Parathyroid adenoma (tissue), 2 donors: ENCODE data around the gene STX18.

Experiments used
- H2AFZ ChIP-seq: fragments of 300-600 bp; sonication (generic); one replicate; pipeline ENCODE4 v1.7.0; 2017; ENCODE audit warnings: antibody characterized with exemption, mild to moderate bottlenecking
- H3K27ac ChIP-seq: fragments of 300-600 bp; sonication (generic); one replicate; pipeline ENCODE4 v1.7.0; 2017
- H3K27me3 ChIP-seq: fragments of 300-600 bp; sonication (generic); one replicate; pipeline ENCODE4 v1.7.0; 2017; ENCODE audit warnings: low read length; ENCODE audit not compliant: control insufficient read depth, insufficient read depth
- H3K36me3 ChIP-seq: fragments of 300-600 bp; sonication (generic); one replicate; pipeline ENCODE4 v1.7.0; 2017; ENCODE audit warnings: low read length; ENCODE audit not compliant: control insufficient read depth, insufficient read depth
- H3K4me1 ChIP-seq: fragments of 300-600 bp; sonication (generic); one replicate; pipeline ENCODE4 v1.7.0; 2017; ENCODE audit warnings: control low read depth
- H3K4me2 ChIP-seq: fragments of 300-600 bp; sonication (generic); one replicate; pipeline ENCODE4 v1.7.0; 2017; ENCODE audit warnings: low read length
- H3K4me3 ChIP-seq: fragments of 300-600 bp; sonication (generic); one replicate; pipeline ENCODE4 v1.7.0; 2017; ENCODE audit warnings: low read depth, low read length
- H3K79me2 ChIP-seq: fragments of 300-600 bp; sonication (generic); one replicate; pipeline ENCODE4 v1.7.0; 2017; ENCODE audit warnings: control low read depth
- H3K9ac ChIP-seq: fragments of 300-600 bp; sonication (generic); one replicate; pipeline ENCODE4 v1.7.0; 2017; ENCODE audit warnings: mild to moderate bottlenecking
- H3K9me3 ChIP-seq: fragments of 300-600 bp; sonication (generic); one replicate; pipeline ENCODE4 v1.7.0; 2017; ENCODE audit warnings: low read length; ENCODE audit not compliant: control insufficient read depth
- TF ChIP-seq, protein P1 (sequence below): fragments of 300-600 bp; sonication (generic); IDR thresholded peaks from one replicate; pipeline ENCODE4 v1.7.0; 2017; ENCODE audit warnings: antibody characterized with exemption, mild to moderate bottlenecking
- donor health status: primary hyperparathyroidism.

The STX18 gene

DNA sequence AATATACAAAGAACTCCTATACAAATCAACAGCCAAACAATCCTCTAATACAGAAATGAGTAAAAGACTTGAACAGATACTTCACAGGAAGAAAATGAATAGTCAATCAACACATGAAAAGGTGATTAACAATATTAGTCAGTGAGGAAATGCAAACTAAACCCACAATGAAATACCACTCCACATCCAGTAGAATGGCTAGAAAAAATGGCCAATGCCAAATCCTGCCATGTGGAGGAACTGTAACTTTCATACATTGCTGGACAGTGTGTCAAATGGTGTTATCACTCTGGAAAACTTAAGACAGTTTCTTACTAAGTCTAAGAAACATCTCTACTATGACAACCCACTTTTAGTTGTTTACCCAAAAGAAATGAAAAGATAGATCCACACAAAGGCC is 95.4 kb downstream of the STX18 start:
- Histone ChIP-seq H3K9me3 (no peaks in the 10 kb centered on the region), H3K9ac (no peak overlapping the region)

DNA sequence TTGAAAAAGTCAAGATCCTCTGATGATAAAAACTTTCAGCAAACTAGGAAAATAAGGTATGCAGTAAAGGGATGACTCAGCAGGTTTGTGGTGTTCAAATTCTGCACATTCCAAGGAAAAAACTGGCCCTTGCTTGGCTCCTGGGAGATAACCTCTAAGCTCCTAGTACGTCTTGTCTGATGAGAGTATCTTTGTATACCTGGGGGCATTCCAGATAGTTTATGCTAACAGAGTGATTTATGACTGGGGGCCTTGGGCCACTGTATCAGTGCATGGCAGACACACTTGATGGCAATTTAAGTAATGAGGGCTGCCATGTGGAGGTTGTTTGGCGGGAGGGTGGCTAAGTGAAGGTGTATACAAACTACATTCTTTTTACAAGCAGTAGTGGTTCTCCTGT is 98.0 kb downstream of the STX18 start:
- Histone ChIP-seq H3K4me3 (no peak overlapping the region), H3K36me3 (no peaks in the 10 kb centered on the region)
- TF ChIP-seq, protein P1, sequence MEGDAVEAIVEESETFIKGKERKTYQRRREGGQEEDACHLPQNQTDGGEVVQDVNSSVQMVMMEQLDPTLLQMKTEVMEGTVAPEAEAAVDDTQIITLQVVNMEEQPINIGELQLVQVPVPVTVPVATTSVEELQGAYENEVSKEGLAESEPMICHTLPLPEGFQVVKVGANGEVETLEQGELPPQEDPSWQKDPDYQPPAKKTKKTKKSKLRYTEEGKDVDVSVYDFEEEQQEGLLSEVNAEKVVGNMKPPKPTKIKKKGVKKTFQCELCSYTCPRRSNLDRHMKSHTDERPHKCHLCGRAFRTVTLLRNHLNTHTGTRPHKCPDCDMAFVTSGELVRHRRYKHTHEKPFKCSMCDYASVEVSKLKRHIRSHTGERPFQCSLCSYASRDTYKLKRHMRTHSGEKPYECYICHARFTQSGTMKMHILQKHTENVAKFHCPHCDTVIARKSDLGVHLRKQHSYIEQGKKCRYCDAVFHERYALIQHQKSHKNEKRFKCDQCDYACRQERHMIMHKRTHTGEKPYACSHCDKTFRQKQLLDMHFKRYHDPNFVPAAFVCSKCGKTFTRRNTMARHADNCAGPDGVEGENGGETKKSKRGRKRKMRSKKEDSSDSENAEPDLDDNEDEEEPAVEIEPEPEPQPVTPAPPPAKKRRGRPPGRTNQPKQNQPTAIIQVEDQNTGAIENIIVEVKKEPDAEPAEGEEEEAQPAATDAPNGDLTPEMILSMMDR, result no peak

More for the DNA sequence above, 95.4 kb downstream of the STX18 start:
- Histone ChIP-seq H3K36me3 (no peaks in the 10 kb centered on the region), H3K4me3 (no peak overlapping the region), H3K4me1 (no peaks in the 10 kb centered on the region), H3K27me3 (no peaks in the 10 kb centered on the region), H3K27ac (no peak overlapping the region), H2AFZ (no peak overlapping the region), H3K4me2 (no peak overlapping the region), H3K79me2 (no peaks in the 10 kb centered on the region)
- TF ChIP-seq, protein P1, result no peak

DNA sequence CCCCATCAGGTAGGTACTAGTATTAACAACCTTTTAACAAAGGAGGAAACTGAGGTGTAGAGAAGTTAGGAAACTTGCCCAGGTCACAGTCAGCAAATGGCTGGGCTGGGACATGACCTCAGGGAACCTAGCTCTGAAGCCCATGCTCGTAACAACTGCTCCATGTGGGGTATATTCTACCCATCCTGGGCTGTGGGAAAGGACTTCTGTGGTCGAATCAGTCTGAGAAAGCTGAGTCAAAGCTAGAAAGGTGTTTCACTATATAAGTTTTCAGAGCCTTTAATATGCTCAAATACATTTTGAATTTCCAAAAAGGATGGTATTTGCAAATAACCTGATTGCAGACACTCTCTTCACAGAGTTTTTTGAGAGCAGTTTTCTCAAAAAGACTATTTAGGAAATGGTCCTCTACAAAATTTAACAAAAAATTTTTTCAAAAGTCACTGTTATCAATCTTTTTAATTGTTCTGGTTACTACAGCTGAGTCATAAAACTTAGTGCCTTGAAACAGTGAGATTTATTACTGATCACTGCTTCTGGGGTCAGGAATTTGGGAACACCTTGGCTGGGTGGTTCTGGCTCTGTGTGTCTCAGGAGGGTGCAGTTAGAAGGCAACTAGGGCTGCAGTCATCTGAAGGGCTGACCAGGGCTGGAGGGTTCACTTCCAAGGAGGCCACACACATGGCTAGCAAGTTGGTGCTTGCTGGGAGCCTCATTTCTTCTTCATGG is 101.4 kb downstream of the STX18 start:
- TF ChIP-seq, protein P1, result no peak
- no peak overlapping the region for H3K4me2 ChIP-seq
- no peaks in the 10 kb centered on the region for H3K9me3 ChIP-seq
- H3K79me2 ChIP-seq, result no peaks in the 10 kb centered on the region
- H3K27ac ChIP-seq, result no peak overlapping the region
- no peak overlapping the region for H3K4me3 ChIP-seq
- H3K9ac ChIP-seq, result no peak overlapping the region
- no peaks in the 10 kb centered on the region for H3K27me3 ChIP-seq
- no peaks in the 10 kb centered on the region for H3K4me1 ChIP-seq
- no peaks in the 10 kb centered on the region for H3K36me3 ChIP-seq
- H2AFZ ChIP-seq, result no peak overlapping the region

More for the DNA sequence above, 98.0 kb downstream of the STX18 start:
- no peaks in the 10 kb centered on the region for H3K9me3 ChIP-seq
- H3K4me2 ChIP-seq, result no peak overlapping the region
- H3K4me1 ChIP-seq, result no peaks in the 10 kb centered on the region
- no peaks in the 10 kb centered on the region for H3K79me2 ChIP-seq
- no peak overlapping the region for H2AFZ ChIP-seq
- no peak overlapping the region for H3K27ac ChIP-seq
- no peak overlapping the region for H3K9ac ChIP-seq
- no peaks in the 10 kb centered on the region for H3K27me3 ChIP-seq

DNA sequence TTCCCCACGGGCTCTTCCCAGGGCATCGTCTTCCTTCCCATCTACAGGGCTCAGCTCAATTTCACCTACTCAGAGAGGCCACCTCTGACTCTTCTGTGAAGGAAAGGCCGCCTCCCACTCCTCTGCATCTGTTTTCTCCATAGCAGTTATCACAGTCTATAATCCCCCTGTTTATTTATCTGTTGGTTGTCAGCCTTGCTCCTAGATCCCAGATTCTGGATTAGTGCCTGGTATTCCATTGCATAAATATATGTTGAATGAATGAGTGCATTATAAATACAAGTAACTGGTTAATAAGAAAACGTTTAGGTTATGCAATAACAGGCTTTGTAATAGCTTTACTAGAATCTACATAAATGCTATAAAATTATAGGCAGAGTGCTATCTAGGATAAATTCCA is 102.1 kb downstream of the STX18 start:
- H3K27ac ChIP-seq, result no peak overlapping the region
- TF ChIP-seq, protein P1, result no peak
- no peaks in the 10 kb centered on the region for H3K4me1 ChIP-seq
- H3K4me2 ChIP-seq, result no peak overlapping the region
- no peak overlapping the region for H3K9ac ChIP-seq
- H3K9me3 ChIP-seq, result no peaks in the 10 kb centered on the region
- no peaks in the 10 kb centered on the region for H3K79me2 ChIP-seq
- H3K36me3 ChIP-seq, result no peaks in the 10 kb centered on the region
- H3K27me3 ChIP-seq, result no peaks in the 10 kb centered on the region
- no peak overlapping the region for H2AFZ ChIP-seq
- no peak overlapping the region for H3K4me3 ChIP-seq

DNA sequence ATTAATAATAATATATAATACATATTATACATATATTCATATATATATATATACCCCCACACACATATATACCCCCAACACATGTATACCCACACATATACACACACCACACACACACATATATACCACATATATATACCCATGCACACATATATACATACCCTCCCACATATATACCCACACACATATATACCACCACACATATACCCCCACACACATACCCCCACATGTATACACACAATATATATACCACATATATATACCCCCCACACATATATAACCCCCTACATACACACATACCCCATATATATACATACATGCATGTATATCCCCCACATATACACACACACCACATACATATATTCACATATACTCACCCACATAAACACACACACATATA is 103.0 kb downstream of the STX18 start:
- Histone ChIP-seq H3K9ac (no peak overlapping the region), H3K4me3 (no peak overlapping the region), H3K9me3 (no peaks in the 10 kb centered on the region), H3K4me1 (no peaks in the 10 kb centered on the region), H3K4me2 (no peak overlapping the region), H3K79me2 (no peaks in the 10 kb centered on the region), H2AFZ (no peak overlapping the region), H3K27ac (no peak overlapping the region), H3K27me3 (no peaks in the 10 kb centered on the region), H3K36me3 (no peaks in the 10 kb centered on the region)
- TF ChIP-seq, protein P1, result no peak
